ENCODE data around the gene CADM2. TPM values are rescaled to one million over a fixed set of nuclear protein-coding genes. Genes with fewer than 3 reads are reported as not detected.

Gene CADM2
- total RNA-seq, 1 experiment from 2014 or later: not detected

GRCh38 chr3:84974347-84974746, 15.6 kb downstream of the CADM2 start:
- Mint-ChIP-seq H3K9me3 (ENCODE audit: unreplicated experiment) (no peaks in the 10 kb centered on the region), H3K27ac (ENCODE audit: unreplicated experiment) (no peak overlapping the region), H3K4me1 (ENCODE audit: low read depth, unreplicated experiment) (no peaks in the 10 kb centered on the region), H3K36me3 (ENCODE audit: insufficient read depth, unreplicated experiment) (no peaks in the 10 kb centered on the region), H3K4me3 (ENCODE audit: unreplicated experiment) (no peak overlapping the region), H3K27me3 (ENCODE audit: insufficient read depth, unreplicated experiment) (no peaks in the 10 kb centered on the region)
- Histone ChIP-seq H3K36me3 (ENCODE audit: control insufficient read depth, insufficient read depth, low read length) (no peaks in the 10 kb centered on the region), H3K4me3 (ENCODE audit: low read depth, low read length) (no peak overlapping the region), H3K4me1 (no peaks in the 10 kb centered on the region), H3K27me3 (replicated peaks; ENCODE audit: control insufficient read depth, insufficient read depth, low read length) (no peaks in the 10 kb centered on the region), H3K9me3 (no peaks in the 10 kb centered on the region)
- DNase-seq: no peak
- intact Hi-C loops (cut with micrococcal nuclease; ENCODE audit: unreplicated experiment): loop anchor here (1.0 kb wide), 1 partner anchor 369 kb away; no protein-coding TSS in a partner anchor
- ChIA-PET POLR2A (no interaction called here), CTCF (no interaction called here)
- no TSS peak for BruUV-seq (replicated peaks)
- TF ChIP-seq CTCF (IDR thresholded peaks at IDR 0.05; ENCODE audit: insufficient read depth in 1 of 2, low read depth in 1 of 2, low read length in 1 of 2, severe bottlenecking in 1 of 2, unreplicated experiment in 1 of 2): no peak

DNA sequence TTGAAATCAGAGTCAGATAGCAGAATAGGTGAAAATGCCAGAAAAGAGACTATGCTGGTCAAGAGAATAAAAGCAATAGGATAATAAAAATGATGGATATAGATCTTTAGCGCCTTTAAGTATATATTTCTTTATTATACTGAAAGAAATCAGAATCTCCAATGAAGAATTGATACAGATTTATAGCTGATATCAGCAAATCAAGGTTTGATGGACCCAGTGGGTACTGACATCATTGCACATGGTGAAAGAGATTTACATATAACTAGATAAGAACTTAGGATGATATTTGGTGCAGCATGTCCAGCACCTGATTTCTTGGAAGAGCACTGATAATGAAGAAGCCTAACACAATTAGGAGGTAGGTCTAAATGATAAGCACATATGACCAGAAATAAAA, 18.2 kb downstream of the CADM2 start:
- intact Hi-C loops (cut with micrococcal nuclease; ENCODE audit: unreplicated experiment): no loop called here
- no peaks in the 10 kb centered on the region for H3K36me3 ChIP-seq (ENCODE audit: control insufficient read depth, insufficient read depth, low read length)
- H3K27me3 Mint-ChIP-seq (ENCODE audit: insufficient read depth, unreplicated experiment): no peaks in the 10 kb centered on the region
- H3K4me1 Mint-ChIP-seq (ENCODE audit: low read depth, unreplicated experiment): no peaks in the 10 kb centered on the region
- no TSS peak for BruUV-seq (replicated peaks)
- no peaks in the 10 kb centered on the region for H3K9me3 Mint-ChIP-seq (ENCODE audit: unreplicated experiment)
- H3K4me3 Mint-ChIP-seq (ENCODE audit: unreplicated experiment): no peak overlapping the region
- H3K4me3 ChIP-seq (ENCODE audit: low read depth, low read length): no peak overlapping the region
- no peak overlapping the region for H3K27ac Mint-ChIP-seq (ENCODE audit: unreplicated experiment)
- H3K4me1 ChIP-seq: no peaks in the 10 kb centered on the region
- TF ChIP-seq CTCF (IDR thresholded peaks at IDR 0.05; ENCODE audit: insufficient read depth in 1 of 2, low read depth in 1 of 2, low read length in 1 of 2, severe bottlenecking in 1 of 2, unreplicated experiment in 1 of 2): no peak
- H3K9me3 ChIP-seq: no peaks in the 10 kb centered on the region
- H3K36me3 Mint-ChIP-seq (ENCODE audit: insufficient read depth, unreplicated experiment): no peaks in the 10 kb centered on the region
- DNase-seq: no peak
- CTCF ChIA-PET: no interaction called here
- no peaks in the 10 kb centered on the region for H3K27me3 ChIP-seq (replicated peaks; ENCODE audit: control insufficient read depth, insufficient read depth, low read length)
- POLR2A ChIA-PET: no interaction called here

GRCh38 chr3:84978843-84979242, 20.1 kb downstream of the CADM2 start:
- BruUV-seq (replicated peaks): no TSS peak
- intact Hi-C loops (cut with micrococcal nuclease; ENCODE audit: unreplicated experiment): no loop called here
- Mint-ChIP-seq H3K36me3 (ENCODE audit: insufficient read depth, unreplicated experiment) (no peaks in the 10 kb centered on the region), H3K4me1 (ENCODE audit: low read depth, unreplicated experiment) (no peaks in the 10 kb centered on the region), H3K27ac (ENCODE audit: unreplicated experiment) (no peak overlapping the region), H3K27me3 (ENCODE audit: insufficient read depth, unreplicated experiment) (no peaks in the 10 kb centered on the region), H3K9me3 (ENCODE audit: unreplicated experiment) (no peaks in the 10 kb centered on the region), H3K4me3 (ENCODE audit: unreplicated experiment) (no peak overlapping the region)
- DNase-seq: no peak
- Histone ChIP-seq H3K27me3 (replicated peaks; ENCODE audit: control insufficient read depth, insufficient read depth, low read length) (no peaks in the 10 kb centered on the region), H3K9me3 (no peaks in the 10 kb centered on the region), H3K36me3 (ENCODE audit: control insufficient read depth, insufficient read depth, low read length) (no peaks in the 10 kb centered on the region), H3K4me3 (ENCODE audit: low read depth, low read length) (no peak overlapping the region), H3K4me1 (no peaks in the 10 kb centered on the region)
- no peak for TF ChIP-seq CTCF (IDR thresholded peaks at IDR 0.05; ENCODE audit: insufficient read depth in 1 of 2, low read depth in 1 of 2, low read length in 1 of 2, severe bottlenecking in 1 of 2, unreplicated experiment in 1 of 2)
- ChIA-PET CTCF (no interaction called here), POLR2A (no interaction called here)

All from Caco-2 (cell line).